Left renal cortex interstitium (tissue), 4 donors: ENCODE measurements around the gene KLF11. TPM values are rescaled to one million over a fixed set of nuclear protein-coding genes. Genes with fewer than 3 reads are reported as not detected.
"Not testable (repeated sequence)": the region's sequence is repeated elsewhere in the genome, so short reads cannot be mapped to it uniquely, and the experiment has no call there.

Experiments
- DNase-seq, 4 donors: peaks; one replicate each; pipeline ENCODE4 v3.0.0-alpha.2; 2013; ENCODE audit warnings: low read depth in 4 of 4, low spot score in 2 of 4, missing footprints in 1 of 4
- polyA plus RNA-seq, 4 donors: library from polyadenylated mRNA; unstranded; fragments of 120-200 nt; gene quantifications; one replicate each; pipeline ENCODE4 v1.2.1, GENCODE V29; 2013; ENCODE audit not compliant: insufficient read length in 4 of 4

KLF11 gene
- polyA plus RNA-seq, 4 donors: 21.7 to 25.7 (median 23.3) TPM

DNA sequence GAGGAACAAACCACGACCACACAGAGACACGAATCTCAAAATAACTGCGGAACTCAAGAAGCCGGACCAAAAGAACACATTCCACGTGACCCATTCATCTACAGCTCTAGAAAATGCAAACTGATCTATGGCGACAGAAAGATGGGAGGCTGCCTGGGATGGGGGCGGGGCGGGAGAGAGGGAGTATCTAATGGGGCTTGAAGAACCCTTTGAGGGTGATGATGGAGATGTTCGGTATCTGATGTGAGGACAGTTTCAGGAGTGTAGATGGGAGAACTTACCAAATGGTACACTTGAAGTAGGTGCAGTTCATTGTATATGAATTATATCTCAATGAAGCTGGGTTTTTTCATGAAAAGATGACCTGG, 34.6 kb upstream of the KLF11 start:
- no peak for DNase-seq

DNA sequence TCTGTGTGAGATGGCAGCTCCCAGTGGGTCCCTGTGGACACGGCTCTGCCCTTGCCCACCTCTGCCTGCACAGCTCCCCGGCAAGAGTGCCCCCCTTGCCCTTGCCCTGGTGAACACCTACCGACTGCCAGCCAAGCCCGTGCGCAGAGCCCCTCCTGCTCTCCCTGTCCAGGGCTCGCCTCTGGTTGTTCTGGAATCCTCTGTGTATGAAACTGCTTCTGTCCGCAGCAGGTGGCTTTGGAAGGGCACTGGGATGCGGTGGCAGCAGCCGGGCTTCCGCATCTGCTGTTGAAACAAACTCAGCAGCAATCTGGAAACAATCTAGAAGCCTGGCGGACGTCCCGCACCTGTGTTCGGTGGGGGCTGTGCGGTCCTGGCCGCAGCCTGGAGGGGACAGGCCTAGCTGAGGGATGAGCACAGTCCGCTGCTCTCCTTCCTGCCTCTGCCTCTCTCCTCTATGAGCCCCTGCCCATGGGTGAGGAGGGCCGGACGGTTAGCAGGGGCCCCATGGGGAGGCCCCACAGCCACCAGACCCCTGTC, 34.0 kb upstream of the KLF11 start:
- DNase-seq: no peak

DNA sequence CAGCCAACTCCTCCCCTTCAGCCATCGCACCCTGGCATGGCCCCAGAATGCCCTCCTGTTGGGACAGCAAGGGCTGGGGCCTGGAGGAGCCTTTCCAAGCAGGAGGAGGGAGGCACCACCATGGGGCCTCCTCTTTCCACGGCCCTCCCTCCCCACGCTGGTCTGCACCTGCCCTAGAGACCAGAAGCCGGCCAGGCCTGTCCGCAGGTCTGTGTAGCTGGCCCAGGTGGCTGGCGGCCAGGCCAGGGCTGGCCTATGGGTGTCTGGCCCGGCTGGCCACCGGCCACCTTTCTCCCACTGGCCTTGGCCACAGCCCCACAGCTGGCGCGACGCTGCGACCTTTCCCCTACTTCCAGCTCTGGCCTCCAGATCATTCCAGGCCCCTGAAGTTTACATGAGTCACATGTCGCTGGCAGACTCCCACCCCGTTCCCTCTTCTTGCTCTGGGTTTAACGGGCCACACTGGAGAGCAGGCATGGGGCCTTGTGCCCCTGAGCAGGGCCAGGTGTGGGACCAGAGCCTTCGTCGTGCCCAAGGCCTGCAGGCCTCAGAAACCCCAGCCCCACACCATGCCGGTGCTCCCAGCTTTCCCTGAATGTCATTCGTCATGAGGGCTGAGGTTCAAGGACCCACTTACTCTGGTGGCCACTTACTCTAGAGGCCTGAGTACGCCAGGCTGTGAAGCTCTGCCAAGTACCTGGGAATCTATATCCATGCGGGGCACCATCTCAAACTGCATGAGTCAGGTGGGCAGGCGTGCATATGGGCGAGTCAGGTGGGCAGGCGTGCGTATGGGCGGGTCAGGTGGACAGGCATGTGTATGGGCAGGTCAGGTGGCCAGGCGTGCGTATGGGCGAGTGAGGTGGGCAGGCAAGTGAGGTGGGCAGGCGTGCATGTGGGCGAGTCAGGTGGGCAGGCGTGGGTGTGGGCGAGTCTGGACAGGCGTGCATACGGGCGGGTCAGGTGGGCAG, 33.3 kb upstream of the KLF11 start:
- no peak for DNase-seq

DNA sequence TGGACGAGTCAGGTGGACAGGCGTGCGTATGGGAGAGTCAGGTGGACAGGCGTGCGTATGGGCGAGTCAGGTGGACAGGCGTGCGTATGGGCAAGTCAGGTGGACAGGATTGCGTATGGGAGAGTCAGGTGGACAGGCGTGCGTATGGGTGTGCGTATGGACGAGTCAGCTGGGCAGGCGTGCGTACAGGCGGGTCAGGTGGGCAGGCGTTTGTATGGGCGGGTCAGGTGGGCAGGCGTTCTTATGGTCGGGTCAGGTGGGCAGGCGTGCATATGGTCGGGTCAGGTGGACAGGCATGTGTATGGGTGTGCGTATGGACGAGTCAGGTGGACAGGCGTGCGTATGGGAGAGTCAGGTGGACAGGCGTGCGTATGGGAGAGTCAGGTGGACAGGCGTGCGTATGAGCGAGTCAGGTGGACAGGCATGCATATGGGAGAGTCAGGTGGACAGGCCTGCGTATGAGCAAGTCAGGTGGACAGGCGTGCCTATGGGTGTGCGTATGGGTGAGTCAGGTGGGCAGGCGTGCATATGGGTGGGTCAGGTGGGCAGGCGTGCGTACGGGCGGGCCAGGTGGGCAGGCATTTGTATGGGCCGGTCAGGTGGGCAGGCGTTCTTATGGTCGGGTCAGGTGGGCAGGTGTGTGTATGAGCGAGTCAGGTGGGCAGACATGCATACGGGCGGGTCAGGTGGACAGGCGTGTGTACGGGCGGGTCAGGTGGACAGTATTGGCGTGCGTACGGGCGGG, 32.3 kb upstream of the KLF11 start:
- DNase-seq: not testable (repeated sequence)

DNA sequence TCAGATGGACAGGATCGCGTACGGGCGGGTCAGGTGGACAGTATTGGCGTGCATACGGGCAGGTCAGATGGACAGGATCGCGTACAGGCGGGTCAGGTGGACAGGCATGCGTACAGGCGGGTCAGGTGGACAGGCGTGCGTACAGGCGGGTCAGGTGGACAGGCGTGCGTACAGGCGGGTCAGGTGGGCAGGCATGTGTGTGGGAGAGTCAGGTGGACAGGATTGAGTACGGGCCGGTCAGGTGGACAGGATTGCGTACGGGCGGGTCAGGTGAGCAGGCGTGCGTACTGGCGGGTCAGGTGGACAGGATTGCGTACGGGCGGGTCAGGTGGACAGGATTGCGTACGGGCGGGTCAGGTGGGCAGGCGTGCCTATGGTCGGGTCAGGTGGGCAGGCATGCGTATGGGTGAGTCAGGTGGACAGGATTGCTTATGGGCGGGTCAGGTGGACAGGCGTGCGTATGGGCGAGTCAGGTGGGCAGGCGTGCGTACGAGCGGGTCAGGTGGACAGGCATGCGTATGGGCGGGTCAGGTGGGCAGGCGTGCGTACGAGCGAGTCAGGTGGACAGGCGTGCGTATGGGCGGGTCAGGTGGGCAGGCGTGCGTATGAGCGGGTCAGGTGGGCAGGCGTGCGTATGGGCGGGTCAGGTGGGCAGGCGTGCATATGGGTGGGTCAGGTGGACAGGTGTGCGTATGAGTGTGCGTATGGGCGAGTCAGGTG, 31.6 kb upstream of the KLF11 start:
- DNase-seq: not testable (repeated sequence)

DNA sequence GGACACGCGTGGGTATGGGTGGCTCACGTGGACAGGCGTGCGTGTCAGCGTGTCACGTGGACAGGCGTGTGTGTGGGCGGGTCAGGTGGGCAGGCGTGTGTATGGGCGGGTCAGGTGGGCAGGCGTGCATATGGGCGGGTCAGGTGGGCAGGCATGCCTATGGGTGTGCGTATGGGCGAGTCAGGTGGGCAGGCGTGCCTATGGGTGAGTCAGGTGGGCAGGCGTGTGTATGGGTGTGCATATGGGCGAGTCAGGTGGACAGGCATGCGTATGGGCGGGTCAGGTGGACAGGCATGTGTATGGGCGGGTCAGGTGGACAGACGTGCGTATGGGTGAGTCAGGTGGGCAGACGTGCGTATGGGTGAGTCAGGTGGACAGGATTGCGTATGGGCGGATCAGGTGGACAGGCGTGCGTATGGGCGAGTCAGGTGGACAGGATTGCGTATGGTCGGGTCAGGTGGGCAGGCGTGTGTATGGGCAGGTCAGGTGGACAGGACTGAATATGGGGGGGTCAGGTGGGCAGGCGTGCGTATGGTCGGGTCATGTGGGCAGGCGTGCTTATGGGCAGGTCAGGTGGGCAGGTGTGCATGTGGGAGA, 30.9 kb upstream of the KLF11 start:
- not testable (repeated sequence) for DNase-seq

DNA sequence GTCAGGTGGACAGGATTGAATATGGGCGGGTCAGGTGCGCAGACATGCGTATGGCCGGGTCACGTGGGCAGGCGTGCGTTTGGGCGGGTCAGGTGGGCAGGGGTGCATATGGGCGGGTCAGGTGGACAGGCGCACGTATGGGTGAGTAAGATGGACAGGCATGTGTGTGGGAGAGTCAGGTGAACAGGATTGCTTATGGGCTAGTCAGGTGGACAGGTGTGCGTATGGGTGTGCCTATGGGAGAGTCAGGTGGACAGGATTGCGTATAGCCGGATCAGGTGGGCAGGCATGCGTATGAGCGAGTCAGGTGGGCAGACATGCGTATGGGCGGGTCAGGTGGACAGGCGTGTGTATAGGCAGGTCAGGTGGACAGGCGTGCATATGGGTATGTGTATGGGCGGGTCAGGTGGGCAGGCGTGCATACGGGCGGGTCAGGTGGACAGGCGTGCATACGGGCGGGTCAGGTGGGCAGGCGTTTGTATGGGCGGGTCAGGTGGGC, 30.3 kb upstream of the KLF11 start:
- DNase-seq: no peak

DNA sequence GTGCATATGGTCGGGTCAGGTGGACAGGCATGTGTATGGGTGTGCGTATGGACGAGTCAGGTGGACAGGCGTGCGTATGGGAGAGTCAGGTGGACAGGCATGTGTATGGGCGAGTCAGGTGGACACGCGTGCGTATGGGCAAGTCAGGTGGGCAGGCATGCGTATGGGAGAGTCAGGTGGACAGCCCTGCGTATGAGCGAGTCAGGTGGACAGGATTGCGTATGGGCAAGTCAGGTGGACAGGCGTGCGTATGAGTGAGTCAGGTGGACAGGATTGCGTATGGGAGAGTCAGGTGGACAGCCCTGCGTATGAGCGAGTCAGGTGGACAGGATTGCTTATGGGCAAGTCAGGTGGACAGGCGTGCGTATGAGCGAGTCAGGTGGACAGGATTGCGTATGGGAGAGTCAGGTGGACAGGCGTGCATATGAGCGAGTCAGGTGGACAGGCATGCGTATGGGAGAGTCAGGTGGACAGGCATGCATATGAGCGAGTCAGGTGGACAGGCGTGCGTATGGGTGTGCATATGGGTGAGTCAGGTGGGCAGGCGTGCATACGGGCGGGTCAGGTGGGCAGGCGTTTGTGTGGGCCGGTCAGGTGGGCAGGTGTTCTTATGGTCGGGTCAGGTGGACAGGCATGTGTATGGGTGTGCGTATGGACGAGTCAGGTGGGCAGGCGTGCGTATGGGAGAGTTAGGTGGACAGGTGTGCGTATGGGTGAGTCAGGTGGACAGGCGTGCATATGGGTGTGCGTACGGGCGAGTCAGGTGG, 29.5 kb upstream of the KLF11 start:
- DNase-seq: not testable (repeated sequence)

DNA sequence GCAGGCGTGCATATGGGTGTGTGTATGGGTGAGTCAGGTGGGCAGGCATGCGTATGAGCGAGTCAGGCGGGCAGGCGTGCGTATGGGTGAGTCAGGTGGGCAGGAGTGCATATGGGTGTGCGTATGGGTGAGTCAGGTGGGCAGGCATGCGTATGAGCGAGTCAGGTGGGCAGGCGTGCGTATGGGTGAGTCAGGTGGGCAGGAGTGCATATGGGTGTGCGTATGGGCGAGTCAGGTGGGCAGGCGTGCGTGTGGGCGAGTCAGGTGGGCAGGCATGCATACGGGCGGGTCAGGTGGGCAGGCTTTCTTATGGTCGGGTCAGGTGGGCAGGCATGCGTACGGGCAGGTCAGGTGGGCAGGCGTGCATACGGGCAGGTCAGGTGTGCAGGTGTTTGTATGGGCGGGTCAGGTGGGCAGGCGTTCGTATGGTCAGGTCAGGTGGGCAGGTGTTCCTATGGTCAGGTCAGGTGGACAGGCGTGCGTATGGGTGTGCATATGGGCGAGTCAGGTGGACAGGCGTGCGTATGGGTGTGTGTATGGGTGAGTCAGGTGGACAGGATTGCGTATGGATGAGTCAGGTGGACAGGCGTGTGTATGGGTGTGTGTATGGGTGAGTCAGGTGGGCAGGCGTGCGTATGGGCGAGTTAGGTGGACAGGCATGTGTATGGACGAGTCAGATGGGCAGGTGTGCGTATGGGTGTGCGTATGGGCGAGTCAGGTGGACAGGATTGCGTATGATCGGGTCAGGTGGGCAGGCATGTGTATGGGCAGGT, 28.7 kb upstream of the KLF11 start:
- no peak for DNase-seq

DNA sequence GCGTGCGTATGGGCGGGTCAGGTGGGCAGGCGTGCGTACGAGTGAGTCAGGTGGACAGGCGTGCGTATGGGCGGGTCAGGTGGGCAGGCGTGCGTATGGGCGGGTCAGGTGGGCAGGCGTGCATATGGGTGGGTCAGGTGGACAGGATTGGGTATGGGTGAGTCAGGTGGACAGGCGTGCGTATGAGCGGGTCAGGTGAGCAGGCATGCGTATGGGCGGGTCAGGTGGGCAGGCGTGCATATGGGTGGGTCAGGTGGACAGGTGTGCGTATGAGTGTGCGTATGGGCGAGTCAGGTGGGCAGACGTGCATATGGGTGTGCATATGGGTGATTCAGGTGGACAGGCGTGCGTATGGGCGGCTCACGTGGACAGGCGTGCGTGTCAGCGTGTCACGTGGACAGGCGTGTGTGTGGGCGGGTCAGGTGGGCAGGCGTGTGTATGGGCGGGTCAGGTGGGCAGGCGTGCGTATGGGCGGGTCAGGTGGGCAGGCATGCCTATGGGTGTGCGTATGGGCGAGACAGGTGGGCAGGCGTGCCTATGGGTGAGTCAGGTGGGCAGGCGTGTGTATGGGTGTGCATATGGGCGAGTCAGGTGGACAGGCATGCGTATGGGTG, 27.9 kb upstream of the KLF11 start:
- not testable (repeated sequence) for DNase-seq

DNA sequence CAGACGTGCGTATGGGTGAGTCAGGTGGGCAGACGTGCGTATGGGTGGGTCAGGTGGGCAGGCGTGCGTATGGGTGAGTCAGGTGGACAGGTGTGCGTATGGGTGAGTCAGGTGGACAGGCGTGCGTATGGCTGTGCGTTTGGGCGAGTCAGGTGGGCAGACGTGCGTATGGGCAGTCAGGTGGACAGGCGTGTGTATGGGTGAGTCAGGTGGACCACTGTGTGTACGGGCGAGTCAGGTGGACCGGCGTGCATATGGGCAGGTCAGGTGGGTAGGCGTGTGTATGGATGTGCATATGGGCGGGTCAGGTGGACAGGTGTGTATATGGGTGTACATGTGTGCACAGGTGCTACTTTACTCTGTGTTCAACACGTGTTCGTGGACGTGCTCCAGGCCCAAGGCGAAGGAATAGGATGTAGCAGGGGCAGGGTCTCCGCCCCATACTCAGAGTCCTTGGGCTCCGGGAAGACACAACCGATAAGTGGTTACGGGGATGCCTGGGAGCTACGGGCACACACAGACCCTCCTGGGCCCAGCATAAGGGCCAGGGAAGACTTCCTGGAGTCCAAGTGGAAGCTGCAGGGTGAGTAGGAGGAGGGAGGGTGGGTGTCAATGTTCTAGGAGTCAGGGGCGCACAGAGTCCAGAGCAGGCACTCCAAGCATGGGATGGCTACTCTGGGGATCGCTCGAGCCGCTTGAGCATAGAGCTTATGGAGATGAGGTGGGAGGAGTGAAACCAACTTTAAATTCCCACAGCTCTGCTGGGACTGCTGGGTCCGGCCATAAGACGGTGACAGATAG, 27.1 kb upstream of the KLF11 start:
- DNase-seq: no peak

DNA sequence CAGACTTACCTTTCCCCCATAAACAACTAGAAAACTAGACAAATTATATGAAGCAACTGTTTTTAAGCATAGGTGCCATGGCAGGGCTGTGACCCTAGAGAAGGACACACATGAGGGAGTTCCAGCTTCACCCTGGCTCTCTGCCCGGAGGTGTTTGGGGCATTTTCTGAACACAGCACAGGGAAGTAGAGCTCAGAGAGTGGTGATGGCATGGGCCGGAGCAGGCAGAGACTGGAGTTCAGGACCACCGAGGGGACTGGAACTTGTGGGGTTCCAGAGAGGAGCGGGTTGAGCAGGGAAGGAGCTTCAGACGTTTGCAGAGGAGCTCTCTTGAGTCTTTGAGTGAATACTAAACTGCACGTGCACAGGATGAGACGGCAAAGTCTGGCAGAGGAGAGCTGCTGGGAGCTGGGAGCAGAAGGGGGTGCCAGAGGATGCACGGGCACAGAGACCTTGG, 26.5 kb upstream of the KLF11 start:
- DNase-seq: no peak

DNA sequence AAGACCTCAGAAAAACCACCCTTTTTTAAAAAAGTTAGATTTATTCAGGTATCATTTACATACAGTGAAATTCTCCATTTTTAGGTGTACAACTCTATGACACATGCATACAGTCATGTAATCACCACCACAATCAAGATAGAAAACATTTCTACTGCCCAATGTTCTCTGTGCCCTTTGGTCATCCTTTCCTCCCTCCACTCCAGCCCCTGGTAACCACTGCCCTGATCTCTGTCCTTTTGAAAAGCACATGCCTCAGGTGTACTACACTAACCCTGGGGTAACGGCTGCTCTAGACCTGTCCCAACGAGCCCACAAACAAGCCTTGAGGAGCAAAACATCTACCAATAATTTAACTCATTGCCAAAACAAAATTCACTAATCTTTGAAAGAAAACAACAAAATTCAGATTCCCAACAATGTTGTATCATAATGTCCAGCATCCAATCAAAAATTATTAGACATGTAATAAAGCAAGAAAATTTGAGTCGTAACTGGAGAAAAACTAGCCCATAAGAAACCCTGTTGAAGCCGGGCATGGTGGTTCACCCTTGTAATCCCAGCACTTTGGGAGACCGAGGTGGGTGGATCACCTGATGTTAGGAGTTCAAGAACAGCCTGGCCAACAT, 25.9 kb upstream of the KLF11 start:
- DNase-seq: no peak

DNA sequence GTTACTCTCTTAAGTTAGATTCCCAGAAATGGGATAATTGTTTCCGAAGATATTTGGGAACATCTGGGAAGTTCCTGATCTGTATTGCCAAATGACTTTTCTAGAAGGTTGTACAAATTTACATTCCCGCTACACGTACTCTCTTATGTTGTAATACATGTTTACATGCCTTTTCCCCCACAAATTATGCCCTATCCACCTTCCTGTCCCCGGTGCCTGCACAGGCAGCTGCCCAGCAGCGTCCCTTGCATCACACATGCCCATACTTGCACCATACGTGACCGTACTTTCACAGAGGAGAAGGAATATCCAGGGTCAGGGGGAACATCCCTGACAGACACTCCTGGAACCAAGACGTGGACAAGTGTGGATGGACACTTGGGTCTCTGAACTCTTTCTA, 24.2 kb upstream of the KLF11 start:
- no peak for DNase-seq

DNA sequence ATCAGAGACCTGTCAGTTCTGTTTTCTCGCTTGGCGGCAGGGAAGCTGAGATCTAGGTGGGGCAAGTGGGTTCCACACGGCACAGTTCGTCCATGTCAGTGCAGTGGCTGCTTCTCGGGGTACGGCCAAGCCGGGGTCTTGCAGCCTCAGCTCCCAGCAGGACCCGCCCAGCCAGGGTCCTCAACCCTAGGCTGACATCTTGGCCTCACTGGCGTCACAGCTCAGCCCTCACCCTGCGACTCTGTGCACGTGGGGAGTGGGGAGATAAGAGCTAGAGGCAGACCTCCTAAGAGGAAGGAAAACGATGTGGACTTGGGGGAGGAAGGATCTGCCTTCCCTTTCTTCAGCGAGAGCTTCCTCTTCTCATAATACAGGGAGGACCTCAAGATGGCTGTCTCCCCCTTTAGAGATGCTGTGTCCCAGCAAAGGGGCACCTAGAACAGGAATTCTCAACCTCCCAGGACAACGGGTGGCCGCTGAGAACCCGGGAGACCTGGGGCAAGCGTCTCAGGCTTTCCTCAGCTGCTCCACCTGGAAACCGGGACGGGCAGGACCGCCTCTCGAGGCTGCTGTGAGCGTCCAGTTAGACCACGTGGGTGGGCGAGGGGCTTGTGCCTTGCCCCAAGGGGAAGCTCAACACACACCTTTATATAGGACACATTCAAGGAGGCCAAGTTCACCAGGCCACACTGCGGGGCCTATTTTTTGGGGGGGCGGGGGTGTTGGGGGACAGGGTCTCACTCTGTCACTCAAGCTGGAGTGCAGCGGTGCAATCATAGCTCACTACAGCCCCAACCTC, 23.5 kb upstream of the KLF11 start:
- no peak for DNase-seq

DNA sequence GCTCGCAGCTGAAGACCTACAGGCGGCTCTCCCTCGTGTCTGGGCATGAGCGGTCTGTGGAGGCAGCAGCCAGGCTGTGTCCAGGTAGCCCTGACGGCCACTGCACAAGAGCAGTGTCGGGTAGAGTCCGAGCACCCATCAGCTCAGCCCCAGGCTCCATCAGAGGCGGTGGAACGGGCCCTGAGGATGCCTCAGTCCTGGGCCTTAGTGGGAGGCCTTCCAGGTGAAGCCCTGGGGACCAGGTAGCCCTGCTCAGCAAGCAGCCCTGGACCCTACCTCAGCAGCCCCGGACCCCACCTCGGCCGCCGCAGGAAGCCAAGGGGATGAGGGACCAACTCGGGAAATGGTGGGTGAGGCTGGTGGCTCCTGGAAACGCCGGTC, 21.3 kb upstream of the KLF11 start:
- no peak for DNase-seq
